HG03196 (cell line): ENCODE measurements around the gene TRAFD1.

ENCODE experiments used
- ATAC-seq: cut with Tn5 transposase; IDR thresholded peaks from one replicate; pipeline ENCODE4 v1.9.1; 2021; ENCODE audit not compliant: unreplicated experiment

TRAFD1 gene

GRCh38 chr12:112198120-112198733, 72.9 kb downstream of the TRAFD1 start:
- ATAC-seq, result no peak

- no peak for ATAC-seq
Measured at GRCh38 chr12:112199136-112199535, 73.8 kb downstream of the TRAFD1 start.
